Measurements from ENCODE around the gene TTC28. TPM values are rescaled to one million over a fixed set of nuclear protein-coding genes. Genes with fewer than 3 reads are reported as not detected.

Gene TTC28
- total RNA-seq, 5 donors from 2014 or later (not counting 1 experiment from before 2014, with no cell fraction given) = 2.3 to 7.8 (median 3.0) TPM

DNA sequence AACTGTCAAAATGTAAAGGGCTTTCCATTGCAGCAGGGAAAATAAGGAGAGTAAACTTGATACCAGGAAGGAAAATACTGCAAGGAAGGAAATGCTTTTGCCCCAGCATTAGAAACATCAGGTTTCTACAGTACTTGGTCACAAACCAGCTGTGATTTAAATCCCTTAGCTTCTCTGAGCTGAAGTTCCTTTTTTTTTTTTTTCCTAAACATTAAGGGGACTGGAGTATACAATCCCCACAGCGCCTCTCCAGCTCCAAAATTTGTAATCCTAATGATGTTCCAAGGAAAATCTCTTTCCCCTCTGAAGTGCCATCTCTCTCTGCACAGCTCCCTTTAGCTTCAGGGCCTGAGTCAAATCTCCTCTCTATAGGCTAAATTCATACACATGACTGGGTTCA lies 540.1 kb downstream of the TTC28 start:
- H3K9me3 ChIP-seq = no peaks in the 10 kb centered on the region
- H3K27ac Mint-ChIP-seq = no peak overlapping the region
- ATAC-seq (replicated peaks in 1 of 4) (no peak), DNase-seq (no peak)
- peaks cover 0 to 3% of the 10 kb centered on the region in 2 experiments for H3K27me3 ChIP-seq (replicated peaks in 1 of 2; ENCODE audit: control insufficient read depth in 2 of 2, extremely low read depth in 1 of 2, insufficient read depth in 2 of 2, low read length in 1 of 2)
- no peak overlapping the region for H3K4me3 ChIP-seq (ENCODE audit: control insufficient read depth in 1 of 2, extremely low read depth in 1 of 2, low read length in 1 of 2)
- WGBS (ENCODE audit: insufficient coverage) = no CpG with 5 or more reads among the region's 1 CpG
- no peak overlapping the region for H3K4me3 Mint-ChIP-seq
- H3K27me3 Mint-ChIP-seq = peaks cover 0 to 6% of the 10 kb centered on the region in 2 donors
- CTCF ChIA-PET = interaction anchor here in 1 of 2 donors (0.6 kb wide), 1 partner anchor 305 kb away, joined by 3 read pairs; no protein-coding TSS in a partner anchor
- H3K4me1 ChIP-seq (ENCODE audit: control insufficient read depth in 1 of 2, extremely low read depth in 1 of 2, insufficient read depth in 2 of 2, low read length in 2 of 2) = no peaks in the 10 kb centered on the region
- H3K9me3 Mint-ChIP-seq = no peaks in the 10 kb centered on the region
- no peaks in the 10 kb centered on the region for H3K4me1 Mint-ChIP-seq
- H3K36me3 Mint-ChIP-seq = no peaks in the 10 kb centered on the region
- H3K36me3 ChIP-seq (ENCODE audit: control insufficient read depth in 2 of 2, extremely low read depth in 1 of 2, insufficient read depth in 1 of 2, low read length in 1 of 2) = no peaks in the 10 kb centered on the region
- no peak overlapping the region for H3K27ac ChIP-seq (ENCODE audit: low read length)
- POLR2A ChIA-PET = no interaction called here

DNA sequence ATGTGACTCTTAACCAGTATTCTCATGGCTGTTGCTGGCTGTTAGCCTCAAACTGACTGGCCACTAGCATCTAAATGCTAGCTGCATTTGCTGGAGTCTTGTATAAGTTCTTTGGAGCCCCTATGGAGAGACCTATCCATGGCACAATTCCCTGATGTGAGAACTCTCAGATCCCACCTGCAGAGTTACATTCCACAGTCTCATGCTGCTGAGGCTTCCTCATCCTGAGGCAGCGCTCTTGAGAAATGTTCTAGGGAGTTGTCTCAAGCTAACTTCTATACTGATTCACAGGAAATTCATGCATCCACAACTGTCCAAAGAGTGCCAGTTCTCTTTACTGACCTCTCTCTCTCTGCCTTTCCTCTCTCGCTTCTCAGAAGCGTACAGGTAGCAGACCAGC lies 542.6 kb downstream of the TTC28 start:
- no peaks in the 10 kb centered on the region for H3K4me1 ChIP-seq (ENCODE audit: control insufficient read depth in 1 of 2, extremely low read depth in 1 of 2, insufficient read depth in 2 of 2, low read length in 2 of 2)
- H3K4me3 Mint-ChIP-seq = no peak overlapping the region
- H3K9me3 ChIP-seq = no peaks in the 10 kb centered on the region
- CTCF ChIA-PET = interaction anchor here in 1 of 2 donors (0.6 kb wide), 1 partner anchor 9 kb away, joined by 9 read pairs; no protein-coding TSS in a partner anchor
- H3K4me3 ChIP-seq (ENCODE audit: control insufficient read depth in 1 of 2, extremely low read depth in 1 of 2, low read length in 1 of 2) = no peak overlapping the region
- DNase-seq (no peak), ATAC-seq (replicated peaks in 1 of 4) (no peak)
- H3K4me1 Mint-ChIP-seq = no peaks in the 10 kb centered on the region
- POLR2A ChIA-PET = no interaction called here
- no peaks in the 10 kb centered on the region for H3K36me3 Mint-ChIP-seq
- no CpG with 5 or more reads among the region's 3 CpGs for WGBS (ENCODE audit: insufficient coverage)
- H3K27me3 Mint-ChIP-seq = peaks cover 0 to 2% of the 10 kb centered on the region in 2 donors
- H3K27ac Mint-ChIP-seq = no peak overlapping the region
- H3K9me3 Mint-ChIP-seq = no peaks in the 10 kb centered on the region
- H3K27ac ChIP-seq (ENCODE audit: low read length) = no peak overlapping the region
- H3K36me3 ChIP-seq (ENCODE audit: control insufficient read depth in 2 of 2, extremely low read depth in 1 of 2, insufficient read depth in 1 of 2, low read length in 1 of 2) = no peaks in the 10 kb centered on the region
- H3K27me3 ChIP-seq (replicated peaks in 1 of 2; ENCODE audit: control insufficient read depth in 2 of 2, extremely low read depth in 1 of 2, insufficient read depth in 2 of 2, low read length in 1 of 2) = peaks cover 0 to 7% of the 10 kb centered on the region in 2 experiments

GRCh38 chr22:28132466-28132865 lies 547.2 kb downstream of the TTC28 start:
- no peak overlapping the region for H3K4me3 ChIP-seq (ENCODE audit: control insufficient read depth in 1 of 2, extremely low read depth in 1 of 2, low read length in 1 of 2)
- H3K27me3 ChIP-seq (replicated peaks in 1 of 2; ENCODE audit: control insufficient read depth in 2 of 2, extremely low read depth in 1 of 2, insufficient read depth in 2 of 2, low read length in 1 of 2) = peaks cover 0 to 4% of the 10 kb centered on the region in 2 experiments
- H3K36me3 Mint-ChIP-seq = no peaks in the 10 kb centered on the region
- POLR2A ChIA-PET = no interaction called here
- H3K36me3 ChIP-seq (ENCODE audit: control insufficient read depth in 2 of 2, extremely low read depth in 1 of 2, insufficient read depth in 1 of 2, low read length in 1 of 2) = no peaks in the 10 kb centered on the region
- no CpG with 5 or more reads among the region's 2 CpGs for WGBS (ENCODE audit: insufficient coverage)
- no peaks in the 10 kb centered on the region for H3K4me1 ChIP-seq (ENCODE audit: control insufficient read depth in 1 of 2, extremely low read depth in 1 of 2, insufficient read depth in 2 of 2, low read length in 2 of 2)
- H3K4me1 Mint-ChIP-seq = no peaks in the 10 kb centered on the region
- no peaks in the 10 kb centered on the region for H3K9me3 Mint-ChIP-seq
- no peak overlapping the region for H3K4me3 Mint-ChIP-seq
- DNase-seq (no peak), ATAC-seq (replicated peaks in 1 of 4) (no peak)
- CTCF ChIA-PET = no interaction called here
- H3K27ac ChIP-seq (ENCODE audit: low read length) = no peak overlapping the region
- H3K27me3 Mint-ChIP-seq = peaks cover 0 to 3% of the 10 kb centered on the region in 2 donors
- H3K9me3 ChIP-seq = no peaks in the 10 kb centered on the region
- no peak overlapping the region for H3K27ac Mint-ChIP-seq

DNA sequence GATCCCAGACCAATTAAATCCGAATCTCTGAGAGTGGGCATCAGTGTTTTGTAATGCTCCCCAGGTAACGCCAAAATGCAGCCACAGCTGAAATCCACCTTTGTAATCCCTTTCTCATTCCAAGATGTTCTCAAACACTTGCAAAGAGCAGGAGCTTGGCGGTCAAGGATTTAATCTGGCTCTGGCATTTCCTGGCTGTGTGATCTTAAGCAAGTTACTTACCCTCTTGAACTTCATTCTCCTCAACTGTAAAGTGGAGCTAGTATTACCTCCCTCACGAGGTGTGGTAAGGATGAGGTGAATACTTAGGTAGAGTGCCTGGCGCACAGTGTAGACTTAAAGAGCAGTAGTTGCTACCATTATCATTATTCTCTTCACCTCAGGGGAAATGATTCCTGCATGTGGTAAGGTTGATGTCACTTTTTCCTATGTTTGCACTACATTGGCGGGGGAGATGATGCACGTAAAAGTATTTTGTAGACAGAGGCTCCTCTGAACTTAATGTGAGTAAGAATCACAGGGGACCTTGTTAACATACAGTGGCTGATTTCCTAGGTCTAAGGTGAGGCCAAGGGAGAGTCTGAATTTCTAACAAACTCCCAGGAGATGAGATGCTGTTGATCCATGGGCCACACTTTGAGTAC lies 550.2 kb downstream of the TTC28 start:
- no peak overlapping the region for H3K4me3 ChIP-seq (ENCODE audit: control insufficient read depth in 1 of 2, extremely low read depth in 1 of 2, low read length in 1 of 2)
- Mint-ChIP-seq H3K36me3 (no peaks in the 10 kb centered on the region), H3K4me3 (no peak overlapping the region), H3K27ac (no peak overlapping the region), H3K4me1 (no peaks in the 10 kb centered on the region), H3K27me3 (peaks cover 0 to 3% of the 10 kb centered on the region in 2 donors), H3K9me3 (no peaks in the 10 kb centered on the region)
- peaks cover 0 to 4% of the 10 kb centered on the region in 2 experiments for H3K27me3 ChIP-seq (replicated peaks in 1 of 2; ENCODE audit: control insufficient read depth in 2 of 2, extremely low read depth in 1 of 2, insufficient read depth in 2 of 2, low read length in 1 of 2)
- POLR2A ChIA-PET = no interaction called here
- WGBS (ENCODE audit: insufficient coverage) = 69% methylated on average over 3 of the region's 7 CpGs
- no peak for ATAC-seq (replicated peaks in 1 of 4)
- CTCF ChIA-PET = interaction anchor here in 1 of 2 donors (0.5 kb wide), 1 partner anchor 1853 kb away, joined by 3 read pairs; no protein-coding TSS in a partner anchor
- no peak overlapping the region for H3K27ac ChIP-seq (ENCODE audit: low read length)
- H3K4me1 ChIP-seq (ENCODE audit: control insufficient read depth in 1 of 2, extremely low read depth in 1 of 2, insufficient read depth in 2 of 2, low read length in 2 of 2) = no peaks in the 10 kb centered on the region
- H3K36me3 ChIP-seq (ENCODE audit: control insufficient read depth in 2 of 2, extremely low read depth in 1 of 2, insufficient read depth in 1 of 2, low read length in 1 of 2) = no peaks in the 10 kb centered on the region
- H3K9me3 ChIP-seq = no peaks in the 10 kb centered on the region
- no peak for DNase-seq

DNA sequence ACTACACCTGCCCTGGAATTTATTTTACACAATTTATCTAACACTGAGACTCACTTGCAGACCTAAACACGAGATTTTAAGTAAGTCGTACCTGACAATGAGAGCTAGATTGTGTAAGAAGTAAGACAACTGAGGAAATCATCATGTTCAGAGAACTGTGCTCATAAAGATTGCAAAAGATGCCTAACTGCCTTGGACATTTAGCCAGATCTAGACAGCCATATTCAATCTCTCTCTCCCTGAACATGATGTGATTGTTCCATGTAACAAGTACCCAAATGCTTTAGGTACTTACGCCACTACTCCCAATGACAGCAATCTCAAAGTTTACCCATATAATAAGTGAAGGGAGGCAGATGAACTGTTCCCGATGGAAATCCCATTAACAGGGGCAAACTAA lies 550.8 kb downstream of the TTC28 start:
- no peak overlapping the region for H3K27ac ChIP-seq (ENCODE audit: low read length)
- H3K27me3 ChIP-seq (replicated peaks in 1 of 2; ENCODE audit: control insufficient read depth in 2 of 2, extremely low read depth in 1 of 2, insufficient read depth in 2 of 2, low read length in 1 of 2) = peaks cover 0 to 1% of the 10 kb centered on the region in 2 experiments
- POLR2A ChIA-PET = no interaction called here
- Mint-ChIP-seq H3K27me3 (peaks cover 4 to 6% of the 10 kb centered on the region in 2 donors), H3K27ac (no peak overlapping the region), H3K36me3 (no peaks in the 10 kb centered on the region), H3K4me1 (no peaks in the 10 kb centered on the region), H3K9me3 (no peaks in the 10 kb centered on the region), H3K4me3 (no peak overlapping the region)
- no peak for ATAC-seq (replicated peaks in 1 of 4)
- H3K4me1 ChIP-seq (ENCODE audit: control insufficient read depth in 1 of 2, extremely low read depth in 1 of 2, insufficient read depth in 2 of 2, low read length in 2 of 2) = no peaks in the 10 kb centered on the region
- no peak overlapping the region for H3K4me3 ChIP-seq (ENCODE audit: control insufficient read depth in 1 of 2, extremely low read depth in 1 of 2, low read length in 1 of 2)
- no CpG with 5 or more reads among the region's 4 CpGs for WGBS (ENCODE audit: insufficient coverage)
- H3K9me3 ChIP-seq = no peaks in the 10 kb centered on the region
- H3K36me3 ChIP-seq (ENCODE audit: control insufficient read depth in 2 of 2, extremely low read depth in 1 of 2, insufficient read depth in 1 of 2, low read length in 1 of 2) = no peaks in the 10 kb centered on the region
- DNase-seq = no peak
- CTCF ChIA-PET = no interaction called here

GRCh38 chr22:28125799-28126198 lies 553.8 kb downstream of the TTC28 start:
- no peak overlapping the region for H3K4me3 Mint-ChIP-seq
- H3K9me3 Mint-ChIP-seq = no peaks in the 10 kb centered on the region
- Histone ChIP-seq H3K4me1 (ENCODE audit: control insufficient read depth in 1 of 2, extremely low read depth in 1 of 2, insufficient read depth in 2 of 2, low read length in 2 of 2) (no peaks in the 10 kb centered on the region), H3K9me3 (no peaks in the 10 kb centered on the region), H3K36me3 (ENCODE audit: control insufficient read depth in 2 of 2, extremely low read depth in 1 of 2, insufficient read depth in 1 of 2, low read length in 1 of 2) (no peaks in the 10 kb centered on the region), H3K4me3 (ENCODE audit: control insufficient read depth in 1 of 2, extremely low read depth in 1 of 2, low read length in 1 of 2) (no peak overlapping the region), H3K27me3 (replicated peaks in 1 of 2; ENCODE audit: control insufficient read depth in 2 of 2, extremely low read depth in 1 of 2, insufficient read depth in 2 of 2, low read length in 1 of 2) (no peaks in the 10 kb centered on the region), H3K27ac (ENCODE audit: low read length) (no peak overlapping the region)
- WGBS (ENCODE audit: insufficient coverage) = no CpG with 5 or more reads among the region's 2 CpGs
- ChIA-PET POLR2A (no interaction called here), CTCF (no interaction called here)
- H3K27me3 Mint-ChIP-seq = peaks cover 4% of the 10 kb centered on the region in 2 donors
- no peaks in the 10 kb centered on the region for H3K4me1 Mint-ChIP-seq
- H3K27ac Mint-ChIP-seq = no peak overlapping the region
- no peaks in the 10 kb centered on the region for H3K36me3 Mint-ChIP-seq
- DNase-seq (no peak), ATAC-seq (replicated peaks in 1 of 4) (no peak)

Data from T-cell (primary cell).